IPS DF 6.9 (cell line): ENCODE results near the gene SLC2A5.
A peak's percentile ranks its signal among the peaks of the same experiment; 100 is the strongest.

Experiments used
- DNase-seq: peaks from one replicate; pipeline ENCODE4 v3.0.0-alpha.2; 2013; ENCODE audit warnings: low read depth, low spot score
- H3K27ac ChIP-seq: one replicate; pipeline ENCODE4 v1.5.1; 2013; ENCODE audit warnings: low read length, control low read depth
- H3K27me3 ChIP-seq: 2 replicates; pipeline ENCODE4 v1.6.1; 2013; ENCODE audit warnings: mild to moderate bottlenecking, low read length; ENCODE audit not compliant: control insufficient read depth, insufficient read depth
- H3K36me3 ChIP-seq: 2 replicates; pipeline ENCODE4 v1.6.1; 2013; ENCODE audit warnings: low read length; ENCODE audit not compliant: control insufficient read depth, insufficient read depth
- H3K4me1 ChIP-seq: 2 replicates; pipeline ENCODE4 v1.6.1; 2013; ENCODE audit warnings: low read length; ENCODE audit not compliant: control insufficient read depth, insufficient read depth
- H3K4me3 ChIP-seq: 2 replicates; pipeline ENCODE4 v1.5.1; 2013; ENCODE audit warnings: mild to moderate bottlenecking, low read length
- H3K9me3 ChIP-seq: 2 replicates; pipeline ENCODE4 v1.6.1; 2013; ENCODE audit warnings: low read length, inconsistent platforms; ENCODE audit not compliant: control insufficient read depth, insufficient read depth
- WGBS: extraction: QIAGEN DNeasy Blood & Tissue Kit; methylation state at CpG from one replicate; pipeline ENCODE4 v1.1.7; 2013; ENCODE audit warnings: mixed read lengths, missing lambda C conversion rate; ENCODE audit not compliant: insufficient read length, insufficient coverage; 5-methylcytosine and 5-hydroxymethylcytosine counted together

Gene SLC2A5

GRCh38 chr1:9069326-9070100, at the start of gene SLC2A5:
TSS of gene SLC2A5 (minus strand) at chr1:9069635. CDS start at chr1:9069536, 99 bp downstream.
- no peak for DNase-seq
- no peaks in the 10 kb centered on the region for H3K9me3 ChIP-seq
- H3K27me3 ChIP-seq = no peaks in the 10 kb centered on the region
- H3K36me3 ChIP-seq = no peaks in the 10 kb centered on the region
- H3K4me3 ChIP-seq = no peak within 1 kb of the TSS
- no CpG with 5 or more reads among the region's 8 CpGs for WGBS
- no peak within 1 kb of the TSS for H3K27ac ChIP-seq
- H3K4me1 ChIP-seq = no peaks in the 10 kb centered on the region; the same call in 1 of the 2 replicates

GRCh38 chr1:9118186-9118585, 48.8 kb upstream of the SLC2A5 start:
- H3K4me3 ChIP-seq = no peak overlapping the region
- H3K36me3 ChIP-seq = no peaks in the 10 kb centered on the region
- no peaks in the 10 kb centered on the region for H3K9me3 ChIP-seq
- no peaks in the 10 kb centered on the region for H3K27me3 ChIP-seq
- no CpG with 5 or more reads among the region's 7 CpGs for WGBS
- no peak for DNase-seq
- H3K4me1 ChIP-seq = peaks cover 2% of the 10 kb centered on the region; the same call in 1 of the 2 replicates
- H3K27ac ChIP-seq = no peak overlapping the region

- Histone ChIP-seq H3K9me3 (no peaks in the 10 kb centered on the region), H3K4me3 (no peak overlapping the region), H3K27ac (no peak overlapping the region), H3K4me1 (peaks cover 1% of the 10 kb centered on the region; the same call in 1 of the 2 replicates), H3K36me3 (no peaks in the 10 kb centered on the region), H3K27me3 (no peaks in the 10 kb centered on the region)
- no CpG with 5 or more reads among the region's 5 CpGs for WGBS
- no peak for DNase-seq
Measured at GRCh38 chr1:9115351-9116205, 46.1 kb upstream of the SLC2A5 start.

GRCh38 chr1:9112961-9113880, 43.8 kb upstream of the SLC2A5 start:
- H3K27me3 ChIP-seq = no peaks in the 10 kb centered on the region
- H3K27ac ChIP-seq = no peak overlapping the region
- WGBS = no CpG with 5 or more reads among the region's 13 CpGs
- no peaks in the 10 kb centered on the region for H3K36me3 ChIP-seq
- H3K4me3 ChIP-seq = no peak overlapping the region
- H3K9me3 ChIP-seq = no peaks in the 10 kb centered on the region
- no peaks in the 10 kb centered on the region for H3K4me1 ChIP-seq
- DNase-seq = no peak

GRCh38 chr1:9111957-9112356, 42.5 kb upstream of the SLC2A5 start:
- Histone ChIP-seq H3K27me3 (no peaks in the 10 kb centered on the region), H3K27ac (no peak overlapping the region), H3K4me1 (no peaks in the 10 kb centered on the region), H3K36me3 (no peaks in the 10 kb centered on the region), H3K4me3 (no peak overlapping the region), H3K9me3 (no peaks in the 10 kb centered on the region)
- WGBS = no CpG with 5 or more reads among the region's 9 CpGs
- no peak for DNase-seq

- no peak overlapping the region for H3K27ac ChIP-seq
- no peak overlapping the region for H3K4me3 ChIP-seq
- H3K36me3 ChIP-seq = no peaks in the 10 kb centered on the region
- H3K9me3 ChIP-seq = no peaks in the 10 kb centered on the region
- no CpG with 5 or more reads among the region's 13 CpGs for WGBS
- no peak for DNase-seq
- no peaks in the 10 kb centered on the region for H3K27me3 ChIP-seq
- no peaks in the 10 kb centered on the region for H3K4me1 ChIP-seq
Measured at GRCh38 chr1:9111357-9111691, 41.9 kb upstream of the SLC2A5 start.

GRCh38 chr1:9110669-9111356, 41.4 kb upstream of the SLC2A5 start:
- Histone ChIP-seq H3K27me3 (no peaks in the 10 kb centered on the region), H3K36me3 (no peaks in the 10 kb centered on the region), H3K4me1 (no peaks in the 10 kb centered on the region), H3K9me3 (no peaks in the 10 kb centered on the region), H3K27ac (no peak overlapping the region), H3K4me3 (no peak overlapping the region)
- no CpG with 5 or more reads among the region's 18 CpGs for WGBS
- peak; percentile 82 for DNase-seq

GRCh38 chr1:9108056-9108665, 38.7 kb upstream of the SLC2A5 start:
- WGBS = no CpG with 5 or more reads among the region's 12 CpGs
- Histone ChIP-seq H3K9me3 (no peaks in the 10 kb centered on the region), H3K4me3 (no peak overlapping the region), H3K36me3 (no peaks in the 10 kb centered on the region), H3K4me1 (no peaks in the 10 kb centered on the region; the same call in 1 of the 2 replicates), H3K27me3 (no peaks in the 10 kb centered on the region), H3K27ac (no peak overlapping the region)
- DNase-seq = no peak

- Histone ChIP-seq H3K27ac (no peak overlapping the region), H3K27me3 (no peaks in the 10 kb centered on the region), H3K4me3 (no peak overlapping the region), H3K9me3 (no peaks in the 10 kb centered on the region), H3K36me3 (no peaks in the 10 kb centered on the region), H3K4me1 (no peaks in the 10 kb centered on the region; the same call in 1 of the 2 replicates)
- WGBS = no CpG with 5 or more reads among the region's 4 CpGs
- DNase-seq = no peak
Measured at GRCh38 chr1:9107136-9107535, 37.7 kb upstream of the SLC2A5 start.
